T-cell (primary cell): ENCODE measurements around the gene CAMSAP3. TPM values are rescaled to one million over a fixed set of nuclear protein-coding genes. Genes with fewer than 3 reads are reported as not detected.
"Not testable (repeated sequence)": the region's sequence is repeated elsewhere in the genome, so short reads cannot be mapped to it uniquely, and the experiment has no call there.

Experiments
- ATAC-seq, 4 experiments: fragments of 200-7000 bp in 3 of 4; fragments of 150-1000 bp in 1 of 4; cut with Tn5 transposase; replicated peaks in 1 of 4; 1 replicate in 3 of 4; 2 replicates in 1 of 4; pipeline ENCODE4 v1.10.0; 2021; ENCODE audit warnings: moderate library complexity in 3 of 4, mild to moderate bottlenecking in 2 of 4, moderate number of reproducible peaks in 1 of 4
- CTCF ChIA-PET, 2 donors: fragments of 300-600 bp; sonication (Branson Sonifier 250); formaldehyde crosslinking; loops; one replicate each; lab custom pipeline; 2022; ENCODE audit warnings: antibody characterized with exemption in 2 of 2; lab: Charles Lee
- POLR2A ChIA-PET, 2 donors: fragments of 300-600 bp; sonication (Branson Sonifier 250); formaldehyde crosslinking; loops; one replicate each; lab custom pipeline; 2022; ENCODE audit warnings: antibody characterized with exemption in 2 of 2; lab: Charles Lee
- DNase-seq, 35 experiments: peaks; one replicate each; pipeline versions ENCODE4 v3.0.0 to v3.0.0-alpha.2; 2013 to 2023
- H3K27ac ChIP-seq: one replicate; pipeline ENCODE4 v1.5.1; 2013; ENCODE audit warnings: low read length
- H3K27me3 ChIP-seq, 2 experiments: replicated peaks in 1 of 2; 1 replicate in 1 of 2; 2 replicates in 1 of 2; pipeline versions ENCODE4 v1.6.1 to v1.7.0; 2013; ENCODE audit warnings: low read length in 1 of 2, mixed read lengths in 1 of 2; ENCODE audit not compliant: control insufficient read depth in 2 of 2, insufficient read depth in 2 of 2; ENCODE audit errors: extremely low read depth in 1 of 2
- H3K36me3 ChIP-seq, 2 donors: 1 replicate in 1 of 2; 2 replicates in 1 of 2; pipeline versions ENCODE4 v1.6.1 to v1.7.0; 2013; ENCODE audit warnings: low read length in 1 of 2; ENCODE audit not compliant: control insufficient read depth in 2 of 2, insufficient read depth in 1 of 2; ENCODE audit errors: extremely low read depth in 1 of 2
- H3K4me1 ChIP-seq, 2 experiments: 1 replicate in 1 of 2; 2 replicates in 1 of 2; pipeline versions ENCODE4 v1.6.1 to v1.7.0; 2013; ENCODE audit warnings: low read length in 2 of 2, mixed read lengths in 1 of 2; ENCODE audit not compliant: insufficient read depth in 2 of 2, control insufficient read depth in 1 of 2; ENCODE audit errors: extremely low read depth in 1 of 2
- H3K4me3 ChIP-seq, 2 donors: 1 replicate in 1 of 2; 2 replicates in 1 of 2; pipeline versions ENCODE4 v1.5.1 to v1.7.0; 2013; ENCODE audit warnings: mild to moderate bottlenecking in 2 of 2, low read length in 1 of 2, moderate library complexity in 1 of 2; ENCODE audit not compliant: control insufficient read depth in 1 of 2; ENCODE audit errors: extremely low read depth in 1 of 2
- H3K9me3 ChIP-seq: 2 replicates; pipeline ENCODE4 v1.7.0; 2013
- H3K27ac Mint-ChIP-seq, 2 donors: one replicate each; pipeline ENCODE4 v1.8.0; 2020 to 2021; ENCODE audit warnings: mild to moderate bottlenecking in 2 of 2, mixed read lengths in 2 of 2
- H3K27me3 Mint-ChIP-seq, 2 donors: one replicate each; pipeline ENCODE4 v1.8.0; 2021 to 2022; ENCODE audit warnings: mixed read lengths in 2 of 2
- H3K36me3 Mint-ChIP-seq: one replicate; pipeline ENCODE4 v1.8.0; 2021; ENCODE audit warnings: mixed read lengths
- H3K4me1 Mint-ChIP-seq, 3 donors: one replicate each; pipeline ENCODE4 v1.8.0; 2020 to 2022; ENCODE audit warnings: mixed read lengths in 3 of 3, mild to moderate bottlenecking in 1 of 3
- H3K4me3 Mint-ChIP-seq, 3 donors: one replicate each; pipeline ENCODE4 v1.8.0; 2020 to 2022; ENCODE audit warnings: mild to moderate bottlenecking in 3 of 3, mixed read lengths in 3 of 3, moderate library complexity in 3 of 3
- H3K9me3 Mint-ChIP-seq, 3 donors: one replicate each; pipeline ENCODE4 v1.8.0; 2020 to 2022; ENCODE audit warnings: mixed read lengths in 3 of 3
- WGBS: methylation state at CpG from one replicate; pipeline ENCODE4 v1.1.5; 2013; ENCODE audit warnings: missing lambda C conversion rate; ENCODE audit not compliant: insufficient coverage; 5-methylcytosine and 5-hydroxymethylcytosine counted together
- total RNA-seq, 35 experiments: library from RNA in 6 of 35; stranded (reverse) in 6 of 35; fragments of 120-200 nt in 1 of 35; gene quantifications; one replicate each; pipeline versions ENCODE4 v1.2.1 to v1.2.4 and lab custom pipeline; 2013 to 2026

Gene CAMSAP3
- total RNA-seq, 5 donors from 2014 or later (not counting 1 experiment from before 2014, with no cell fraction given) = 0.47 to 1.3 (median 0.51) TPM

DNA sequence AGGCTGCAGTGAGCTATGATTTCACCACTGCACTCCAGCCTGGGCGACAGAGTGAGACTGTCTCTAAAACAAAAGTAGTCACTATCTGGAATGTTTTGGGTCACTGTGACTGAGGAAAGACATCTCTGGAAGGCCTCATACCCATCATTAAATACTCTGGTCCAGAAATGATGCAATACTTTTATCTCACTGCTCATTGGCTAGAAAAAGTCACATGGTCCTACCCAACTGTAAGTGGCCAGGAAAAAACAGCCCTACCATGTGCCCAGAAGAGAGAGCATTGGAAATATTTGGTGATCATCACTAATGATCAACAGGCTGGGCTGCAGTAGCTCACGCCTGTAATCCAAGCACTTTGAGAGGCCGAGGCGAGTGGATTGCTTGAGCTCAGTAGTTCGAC, 30.3 kb upstream of the CAMSAP3 start:
- Mint-ChIP-seq H3K27ac (no peak overlapping the region), H3K4me1 (peaks cover 0 to 2% (median 2%) of the 10 kb centered on the region in 3 donors), H3K4me3 (no peak overlapping the region), H3K9me3 (no peaks in the 10 kb centered on the region), H3K27me3 (no peaks in the 10 kb centered on the region), H3K36me3 (peaks cover 2% of the 10 kb centered on the region)
- ATAC-seq (no peak), DNase-seq (no peak)
- Histone ChIP-seq H3K27me3 (peaks cover 0 to 3% of the 10 kb centered on the region in 2 experiments), H3K36me3 (peaks cover 3% of the 10 kb centered on the region in 2 donors), H3K4me1 (peaks cover 0 to 3% of the 10 kb centered on the region in 2 experiments), H3K4me3 (no peak overlapping the region), H3K27ac (no peak overlapping the region), H3K9me3 (no peaks in the 10 kb centered on the region)
- CTCF ChIA-PET = no interaction called here
- 86% methylated on average over 3 of the region's 5 CpGs for WGBS
- POLR2A ChIA-PET = no interaction called here

DNA sequence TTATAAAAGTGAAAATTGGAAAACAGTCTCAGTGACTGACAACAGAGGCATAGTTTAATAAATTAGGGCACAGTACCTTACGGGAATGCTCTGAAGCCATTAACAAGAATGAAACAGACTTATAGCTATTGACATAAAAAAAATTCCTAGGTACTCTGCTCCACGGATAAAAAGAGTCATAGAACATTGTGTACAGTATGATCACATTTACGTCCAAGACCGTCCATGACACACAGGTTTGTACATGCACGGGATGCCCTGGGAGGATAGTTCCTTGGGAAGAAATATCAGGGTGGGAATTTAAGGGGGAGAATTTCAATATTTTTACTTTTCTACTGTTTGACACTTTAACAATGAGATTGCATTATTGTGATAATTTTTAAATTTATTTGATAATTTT, 24.9 kb upstream of the CAMSAP3 start:
- Mint-ChIP-seq H3K4me3 (no peak overlapping the region), H3K27ac (no peak overlapping the region), H3K9me3 (no peaks in the 10 kb centered on the region), H3K36me3 (no peaks in the 10 kb centered on the region), H3K4me1 (peaks cover 0 to 2% (median 2%) of the 10 kb centered on the region in 3 donors), H3K27me3 (peaks cover 0 to 6% of the 10 kb centered on the region in 2 donors)
- ChIA-PET POLR2A (no interaction called here), CTCF (no interaction called here)
- Histone ChIP-seq H3K4me3 (no peak overlapping the region), H3K4me1 (peaks cover 0 to 3% of the 10 kb centered on the region in 2 experiments), H3K27ac (no peak overlapping the region), H3K27me3 (peaks cover 0 to 4% of the 10 kb centered on the region in 2 experiments), H3K36me3 (no peaks in the 10 kb centered on the region), H3K9me3 (no peaks in the 10 kb centered on the region)
- 100% methylated on average over 1 of the region's 5 CpGs for WGBS
- DNase-seq = no peak
- no peak for ATAC-seq

DNA sequence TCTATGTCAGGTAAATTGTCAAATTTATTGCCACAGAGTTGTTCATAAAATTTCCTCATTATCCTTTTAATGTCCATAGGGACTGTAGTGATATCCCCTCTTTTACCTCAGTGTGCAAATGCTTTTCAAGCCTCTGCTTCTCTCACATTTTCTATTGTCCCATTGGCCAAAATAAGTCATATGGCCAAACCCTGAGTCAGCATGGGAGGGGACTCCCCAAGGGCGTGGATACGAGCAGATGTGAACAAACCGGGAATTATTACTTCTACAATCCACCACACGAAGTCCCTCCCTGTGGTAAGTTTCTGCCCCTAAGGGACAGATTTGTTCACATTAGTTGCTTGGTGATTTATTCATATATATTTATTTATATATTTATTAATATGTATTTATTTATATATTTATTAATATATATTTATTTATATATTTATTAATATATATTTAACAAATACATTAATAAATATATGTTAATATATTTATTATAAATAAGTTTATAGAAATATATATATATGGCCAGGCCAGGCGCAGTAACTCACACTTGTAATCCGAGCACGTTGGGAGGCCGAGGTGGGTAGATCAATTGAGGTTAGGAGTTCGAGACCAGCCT, 20.1 kb upstream of the CAMSAP3 start:
- ChIA-PET POLR2A (no interaction called here), CTCF (no interaction called here)
- Histone ChIP-seq H3K9me3 (no peaks in the 10 kb centered on the region), H3K36me3 (no peaks in the 10 kb centered on the region), H3K4me1 (no peaks in the 10 kb centered on the region), H3K27ac (no peak overlapping the region), H3K4me3 (no peak overlapping the region), H3K27me3 (peaks cover 0 to 7% of the 10 kb centered on the region in 2 experiments)
- ATAC-seq (no peak), DNase-seq (no peak)
- Mint-ChIP-seq H3K36me3 (no peaks in the 10 kb centered on the region), H3K4me1 (no peaks in the 10 kb centered on the region), H3K9me3 (no peaks in the 10 kb centered on the region), H3K4me3 (no peak overlapping the region), H3K27ac (no peak overlapping the region), H3K27me3 (peaks cover 5 to 13% of the 10 kb centered on the region in 2 donors)
- no CpG with 5 or more reads among the region's 9 CpGs for WGBS

DNA sequence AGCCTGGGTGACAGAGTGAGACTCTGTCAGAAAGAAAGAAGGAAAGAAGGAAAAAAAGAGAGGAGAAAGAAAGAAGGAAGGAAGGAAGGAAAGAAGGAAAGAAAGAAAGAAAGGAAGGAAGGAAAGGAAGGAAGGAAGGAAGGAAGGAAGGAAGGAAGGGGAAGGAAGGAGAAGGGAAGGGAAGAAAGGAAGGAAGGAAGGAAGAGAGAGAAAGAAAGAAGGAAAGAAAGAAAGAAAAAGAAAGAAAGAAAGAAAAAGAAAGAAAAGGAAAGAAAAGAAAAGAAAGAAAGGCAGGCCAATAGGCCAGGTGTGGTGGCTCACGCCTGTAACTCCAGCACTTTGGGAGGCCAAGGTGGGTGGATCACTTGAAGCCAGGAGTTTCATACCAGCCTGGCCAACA, 18.2 kb upstream of the CAMSAP3 start:
- H3K4me1 Mint-ChIP-seq, H3K9me3 ChIP-seq, H3K4me3 Mint-ChIP-seq, H3K27ac Mint-ChIP-seq, H3K4me3 ChIP-seq, H3K9me3 Mint-ChIP-seq, H3K4me1 ChIP-seq, H3K36me3 ChIP-seq, H3K36me3 Mint-ChIP-seq, DNase-seq, H3K27ac ChIP-seq, ATAC-seq: not testable (repeated sequence)
- peaks cover 0 to 11% of the 10 kb centered on the region in 2 experiments for H3K27me3 ChIP-seq
- H3K27me3 Mint-ChIP-seq = peaks cover 5 to 15% of the 10 kb centered on the region in 2 donors
- ChIA-PET POLR2A (interaction anchor here in 1 of 2 donors (0.6 to 0.7 kb wide), 2 partner anchors 83 to 1410 kb away, joined by 4 read pairs; no protein-coding TSS in a partner anchor), CTCF (interaction anchor here in 1 of 2 donors (0.6 kb wide), 1 partner anchor 9 kb away, joined by 8 read pairs; no protein-coding TSS in a partner anchor)
- WGBS = 86% methylated on average over 1 of the region's 1 CpG

DNA sequence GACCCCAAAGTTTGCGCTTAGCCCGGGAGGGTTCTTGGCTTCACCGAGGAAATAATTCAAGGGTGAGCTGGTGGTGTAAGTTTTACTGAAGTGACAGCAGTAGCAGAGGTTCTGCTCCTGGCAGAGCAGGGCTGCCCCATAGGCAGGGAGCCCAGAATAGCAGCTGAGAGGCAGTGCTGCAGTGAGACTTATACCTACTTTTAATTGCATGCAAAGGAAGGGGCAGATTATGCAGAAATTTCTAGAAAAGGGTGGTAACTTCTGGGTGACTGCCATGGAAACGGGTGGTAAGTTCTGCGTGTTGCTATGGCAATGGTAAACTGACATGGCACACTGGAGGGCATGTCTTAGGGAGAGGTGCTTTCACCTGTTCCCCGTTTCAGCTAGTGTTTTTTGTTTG, 17.5 kb upstream of the CAMSAP3 start:
- Mint-ChIP-seq H3K4me3 (no peak overlapping the region), H3K27me3 (peaks cover 5 to 17% of the 10 kb centered on the region in 2 donors), H3K9me3 (no peaks in the 10 kb centered on the region), H3K27ac (no peak overlapping the region), H3K36me3 (no peaks in the 10 kb centered on the region), H3K4me1 (no peaks in the 10 kb centered on the region)
- ChIA-PET POLR2A (no interaction called here), CTCF (interaction anchor here in 1 of 2 donors (0.6 kb wide), 1 partner anchor 10 kb away, joined by 8 read pairs; no protein-coding TSS in a partner anchor)
- DNase-seq = no peak
- H3K27me3 ChIP-seq = peaks cover 0 to 10% of the 10 kb centered on the region in 2 experiments
- H3K4me1 ChIP-seq = no peaks in the 10 kb centered on the region
- H3K36me3 ChIP-seq = no peaks in the 10 kb centered on the region
- whole genome bisulfite sequencing = 77% methylated on average over 4 of the region's 6 CpGs
- H3K4me3 ChIP-seq = no peak overlapping the region
- ATAC-seq = no peak
- H3K27ac ChIP-seq = no peak overlapping the region
- no peaks in the 10 kb centered on the region for H3K9me3 ChIP-seq

DNA sequence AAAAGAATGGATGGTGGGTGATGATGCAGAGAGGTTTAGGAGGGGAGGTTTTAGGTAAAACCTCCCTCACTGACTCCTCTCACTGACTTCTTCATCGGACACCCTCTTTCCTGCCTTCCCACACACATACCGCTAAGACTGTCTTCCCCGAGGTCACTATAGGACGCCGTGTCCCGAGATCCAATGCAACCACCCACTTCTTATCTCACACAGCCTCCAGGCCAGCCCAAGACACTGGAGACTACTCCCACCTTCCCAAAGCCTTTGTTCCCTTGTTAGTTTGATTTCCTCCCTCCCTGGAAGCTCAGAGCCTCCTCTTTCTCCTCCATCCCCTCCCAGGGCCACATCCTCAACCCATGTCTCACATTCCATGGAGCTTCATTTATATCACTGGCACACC, 16.5 kb upstream of the CAMSAP3 start:
- no peaks in the 10 kb centered on the region for H3K4me1 ChIP-seq
- CTCF ChIA-PET = interaction anchor here in 1 of 2 donors (0.5 kb wide), 1 partner anchor 225 kb away, joined by 3 read pairs; no protein-coding TSS in a partner anchor
- no peaks in the 10 kb centered on the region for H3K9me3 ChIP-seq
- Mint-ChIP-seq H3K27ac (no peak overlapping the region), H3K9me3 (no peaks in the 10 kb centered on the region), H3K27me3 (peaks cover 5 to 17% of the 10 kb centered on the region in 2 donors), H3K4me3 (no peak overlapping the region), H3K4me1 (no peaks in the 10 kb centered on the region), H3K36me3 (no peaks in the 10 kb centered on the region)
- no peak overlapping the region for H3K27ac ChIP-seq
- 93% methylated on average over 5 of the region's 6 CpGs for WGBS
- peaks cover 0 to 12% of the 10 kb centered on the region in 2 experiments for H3K27me3 ChIP-seq
- POLR2A ChIA-PET = no interaction called here
- DNase-seq = no peak
- H3K4me3 ChIP-seq = no peak overlapping the region
- ATAC-seq = no peak
- H3K36me3 ChIP-seq = no peaks in the 10 kb centered on the region
